Ectodermal cell (in vitro differentiated cells): ENCODE measurements around the gene AK2.
"Not testable (repeated sequence)": the region's sequence is repeated elsewhere in the genome, so short reads cannot be mapped to it uniquely, and the experiment has no call there.

Experiments used
- H3K27ac ChIP-seq: 2 replicates; pipeline ENCODE4 v1.7.0; 2013; ENCODE audit warnings: mild to moderate bottlenecking, low read depth, low read length; ENCODE audit not compliant: insufficient read depth, poor library complexity, severe bottlenecking
- H3K27me3 ChIP-seq: 2 replicates; pipeline ENCODE4 v1.7.0; 2013; ENCODE audit warnings: mild to moderate bottlenecking, low read length; ENCODE audit not compliant: insufficient read depth, control insufficient read depth, poor library complexity, severe bottlenecking
- H3K36me3 ChIP-seq: one replicate; pipeline ENCODE4 v1.7.0; 2013; ENCODE audit warnings: low read length; ENCODE audit not compliant: control insufficient read depth, insufficient read depth
- H3K4me1 ChIP-seq: one replicate; pipeline ENCODE4 v1.7.0; 2013; ENCODE audit warnings: low read length; ENCODE audit not compliant: control insufficient read depth, insufficient read depth
- H3K4me3 ChIP-seq: 2 replicates; pipeline ENCODE4 v1.7.0; 2013; ENCODE audit warnings: low read depth, low read length, control low read depth; ENCODE audit not compliant: insufficient read depth
- H3K9me3 ChIP-seq: 2 replicates; pipeline ENCODE4 v1.7.0; 2013; ENCODE audit warnings: mild to moderate bottlenecking, low read length, moderate library complexity; ENCODE audit not compliant: control insufficient read depth
- WGBS, 2 experiments: methylation state at CpG; one replicate each; pipeline ENCODE4 v1.1.7; 2013; ENCODE audit warnings: missing lambda C conversion rate in 2 of 2; 5-methylcytosine and 5-hydroxymethylcytosine counted together

The AK2 gene

GRCh38 chr1:33072707-33073106 lies 36.0 kb upstream of the AK2 start:
- 91 to 98% methylated on average over 2 of the region's 2 CpGs for WGBS, 2 experiments
- no peaks in the 10 kb centered on the region for H3K9me3 ChIP-seq
- H3K27me3 ChIP-seq: no peaks in the 10 kb centered on the region
- no peaks in the 10 kb centered on the region for H3K4me1 ChIP-seq
- no peak overlapping the region for H3K4me3 ChIP-seq
- H3K27ac ChIP-seq: no peak overlapping the region
- H3K36me3 ChIP-seq: no peaks in the 10 kb centered on the region

DNA sequence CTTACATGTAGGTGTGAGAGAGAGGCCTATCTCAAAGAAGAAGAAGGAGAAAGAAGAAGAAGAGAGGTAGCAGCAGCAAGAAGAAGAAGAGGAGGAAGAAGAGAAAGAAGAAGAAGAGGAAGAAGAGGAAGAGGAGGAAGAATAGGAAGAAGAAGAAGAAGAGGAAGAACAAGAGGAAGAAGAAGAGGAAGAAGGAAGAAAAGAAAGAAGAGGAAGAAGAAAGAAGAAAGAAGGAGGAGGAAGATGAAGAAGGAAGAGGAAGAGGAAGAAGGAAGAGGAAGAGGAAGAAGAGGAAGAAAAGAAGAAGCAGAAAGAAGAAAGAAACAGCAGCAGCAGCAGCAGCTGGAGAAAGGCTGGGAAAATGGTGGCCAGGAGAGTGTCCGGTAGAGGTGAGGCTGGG lies 33.9 kb upstream of the AK2 start:
- Histone ChIP-seq H3K36me3 (no peaks in the 10 kb centered on the region), H3K27ac (no peak overlapping the region), H3K27me3 (no peaks in the 10 kb centered on the region), H3K9me3 (no peaks in the 10 kb centered on the region), H3K4me1 (no peaks in the 10 kb centered on the region), H3K4me3 (no peak overlapping the region)
- 92 to 98% methylated on average over 1 of the region's 1 CpG for WGBS, 2 experiments

DNA sequence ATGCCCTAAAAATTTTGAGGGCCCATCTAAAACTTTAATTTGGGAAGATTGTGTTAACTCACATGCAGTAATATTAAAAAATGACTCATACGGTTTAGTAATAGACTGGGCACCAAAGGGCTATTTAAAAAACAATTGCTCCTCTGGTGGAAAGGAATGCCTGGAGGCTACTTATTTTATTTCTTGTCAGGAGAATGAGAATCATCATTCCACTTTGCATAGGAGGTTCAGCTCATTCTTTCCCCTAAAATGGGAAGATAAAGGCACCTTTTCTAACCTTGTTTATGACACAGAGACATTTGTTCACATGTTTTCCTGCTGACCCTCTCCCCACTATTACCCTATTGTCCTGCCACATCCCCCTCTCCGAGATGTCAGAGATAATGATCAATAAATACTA lies 31.4 kb upstream of the AK2 start:
- not testable (repeated sequence) for H3K27me3 ChIP-seq, H3K4me3 ChIP-seq, H3K4me1 ChIP-seq, H3K27ac ChIP-seq, H3K9me3 ChIP-seq, H3K36me3 ChIP-seq
- 85 to 91% methylated on average over 1 to 2 of the region's 2 CpGs for WGBS, 2 experiments

DNA sequence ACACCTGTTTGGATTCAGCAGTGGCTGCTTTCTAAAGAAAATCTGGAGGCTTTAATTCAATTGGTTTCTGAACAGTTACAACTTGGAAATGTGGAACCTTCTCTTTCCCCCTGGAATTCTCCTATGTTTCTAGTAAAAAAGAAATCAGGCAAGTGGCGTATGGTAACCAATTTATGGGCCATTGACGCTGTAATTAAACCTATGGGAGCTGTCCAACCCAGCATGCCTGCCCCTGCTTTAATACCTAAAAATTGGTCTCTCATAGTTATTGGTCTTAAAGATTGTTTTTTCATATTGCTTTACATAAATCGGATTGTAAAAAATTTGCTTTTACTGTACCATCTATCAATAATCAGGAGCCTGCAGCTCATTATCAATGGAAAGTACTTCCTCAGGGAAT lies 29.8 kb upstream of the AK2 start:
- H3K27ac ChIP-seq, H3K27me3 ChIP-seq, H3K4me3 ChIP-seq, H3K4me1 ChIP-seq, H3K36me3 ChIP-seq, H3K9me3 ChIP-seq: not testable (repeated sequence)
- 93 to 99% methylated on average over 2 to 3 of the region's 3 CpGs for WGBS, 2 experiments

DNA sequence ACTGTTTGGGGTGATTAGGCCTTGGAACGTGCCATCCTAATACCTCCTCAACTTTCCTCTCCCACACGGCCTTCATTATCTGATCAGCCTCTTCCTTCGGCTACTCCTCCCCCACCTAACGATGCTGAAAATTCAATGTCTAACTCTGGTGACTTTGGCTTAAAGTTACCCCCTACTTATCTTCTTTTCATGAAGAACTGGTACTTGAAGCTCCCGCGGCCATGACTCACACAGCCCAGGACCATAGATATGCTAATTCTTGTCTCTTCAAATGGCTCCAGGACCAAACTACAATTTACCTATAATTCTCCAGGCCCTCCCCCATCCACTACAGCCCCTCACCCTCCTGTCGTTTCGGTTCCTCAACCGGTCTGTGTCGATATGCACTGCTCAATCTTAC lies 28.6 kb upstream of the AK2 start:
- Histone ChIP-seq H3K27me3 (no peaks in the 10 kb centered on the region), H3K27ac (no peak overlapping the region), H3K4me3 (no peak overlapping the region), H3K4me1 (no peaks in the 10 kb centered on the region), H3K36me3 (no peaks in the 10 kb centered on the region), H3K9me3 (peaks cover 2% of the 10 kb centered on the region)
- 61 to 63% methylated on average over 10 of the region's 10 CpGs for WGBS, 2 experiments

DNA sequence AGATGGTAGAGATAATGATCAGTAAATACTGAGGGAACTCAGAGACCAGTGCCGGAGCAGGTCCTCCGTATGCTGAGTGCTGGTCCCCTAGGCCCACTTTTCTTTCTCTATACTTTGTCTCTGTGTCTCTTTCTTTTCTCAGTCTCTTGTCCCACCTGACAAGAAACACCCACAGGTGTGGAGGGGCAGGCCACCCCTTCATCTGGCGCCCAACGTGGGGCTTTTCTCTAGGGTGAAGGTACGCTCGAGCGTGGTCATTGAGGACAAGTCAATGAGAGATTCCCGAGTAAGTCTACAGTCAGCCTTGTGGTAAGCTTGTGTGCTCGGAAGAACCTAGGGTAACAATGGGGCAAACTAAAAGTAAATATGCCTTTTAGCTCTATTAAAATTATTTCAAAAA lies 27.6 kb upstream of the AK2 start:
- H3K27ac ChIP-seq, H3K4me1 ChIP-seq, H3K36me3 ChIP-seq, H3K27me3 ChIP-seq, H3K4me3 ChIP-seq, H3K9me3 ChIP-seq: not testable (repeated sequence)
- WGBS, 2 experiments: 95 to 97% methylated on average over 8 to 9 of the region's 9 CpGs

GRCh38 chr1:33061834-33062233 lies 25.2 kb upstream of the AK2 start:
- Histone ChIP-seq H3K27me3 (no peaks in the 10 kb centered on the region), H3K27ac (no peak overlapping the region), H3K36me3 (no peaks in the 10 kb centered on the region), H3K4me3 (no peak overlapping the region), H3K9me3 (peaks cover 2% of the 10 kb centered on the region), H3K4me1 (no peaks in the 10 kb centered on the region)

DNA sequence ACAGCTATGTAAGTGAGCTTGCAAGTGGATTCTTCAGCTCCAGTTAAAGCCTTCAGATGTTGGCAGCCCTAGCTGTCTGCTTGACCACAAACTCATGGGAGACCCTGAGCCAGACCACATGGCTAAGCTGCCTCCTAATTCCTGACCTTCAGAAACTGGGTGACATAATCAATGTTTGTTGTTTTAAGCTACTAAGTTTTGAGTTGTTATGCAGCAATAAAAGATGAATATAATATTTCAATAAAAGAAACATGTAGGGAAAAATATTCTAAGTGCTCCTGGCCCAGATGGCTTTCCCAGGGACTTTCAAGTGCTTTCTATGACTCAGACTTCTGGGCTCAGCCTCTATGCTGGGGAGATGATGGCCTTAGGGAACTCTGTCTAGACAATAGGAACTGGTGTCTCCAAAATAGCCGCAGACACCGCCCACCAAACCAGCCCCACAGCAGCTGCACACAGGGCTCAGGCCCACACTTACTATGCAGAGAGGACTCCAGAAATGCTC lies 23.9 kb upstream of the AK2 start:
- Histone ChIP-seq H3K4me1 (no peaks in the 10 kb centered on the region), H3K27me3 (no peaks in the 10 kb centered on the region), H3K9me3 (peaks cover 2% of the 10 kb centered on the region), H3K27ac (no peak overlapping the region), H3K36me3 (no peaks in the 10 kb centered on the region), H3K4me3 (no peak overlapping the region)
- WGBS, 2 experiments: 93 to 98% methylated on average over 2 of the region's 2 CpGs

DNA sequence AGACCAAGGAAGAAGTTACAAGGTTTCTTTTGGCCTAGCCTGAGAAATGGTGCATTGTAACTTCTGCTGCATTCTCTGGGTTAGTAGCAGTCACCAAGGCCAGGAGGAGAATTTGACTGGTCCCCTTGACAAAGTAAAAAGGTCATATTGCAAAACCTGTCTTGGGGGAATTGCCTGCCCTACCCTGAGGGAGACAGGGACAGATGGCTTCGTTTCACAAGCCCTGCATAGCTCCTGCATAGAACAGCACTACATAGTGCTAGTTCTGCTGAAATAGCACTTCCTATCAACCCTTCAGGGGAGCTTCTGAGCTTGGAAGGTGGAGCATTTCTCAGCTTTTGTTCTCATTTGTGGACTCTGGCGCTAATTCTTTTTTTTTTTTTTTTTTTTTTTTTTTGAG lies 20.4 kb upstream of the AK2 start:
- H3K27me3 ChIP-seq: no peaks in the 10 kb centered on the region
- no peaks in the 10 kb centered on the region for H3K36me3 ChIP-seq
- no peaks in the 10 kb centered on the region for H3K4me1 ChIP-seq
- WGBS, 2 experiments: 86% methylated on average over 2 of the region's 2 CpGs
- peaks cover 2% of the 10 kb centered on the region for H3K9me3 ChIP-seq
- H3K27ac ChIP-seq: no peak overlapping the region
- no peak overlapping the region for H3K4me3 ChIP-seq

- Histone ChIP-seq H3K9me3 (no peaks in the 10 kb centered on the region), H3K4me3 (no peak overlapping the region), H3K27me3 (no peaks in the 10 kb centered on the region), H3K4me1 (no peaks in the 10 kb centered on the region), H3K36me3 (no peaks in the 10 kb centered on the region), H3K27ac (no peak overlapping the region)
- 92% methylated on average over 3 of the region's 3 CpGs for WGBS, 2 experiments
Observed at GRCh38 chr1:33056426-33056825, 19.7 kb upstream of the AK2 start.
